Smooth muscle cell of trachea (primary cell): Measurements from ENCODE around the gene ZKSCAN2. TPM values are rescaled to one million over a fixed set of nuclear protein-coding genes. Genes with fewer than 3 reads are reported as not detected.

Experiments used
- total RNA-seq: library from RNA; depleted of rRNA; stranded (reverse); fragments of >200 nt; gene quantifications from 2 replicates; pipeline ENCODE4 v1.2.1, GENCODE V29; 2014

ZKSCAN2 gene
- total RNA-seq, result 3.9 and 4.1 TPM in 2 replicates

DNA sequence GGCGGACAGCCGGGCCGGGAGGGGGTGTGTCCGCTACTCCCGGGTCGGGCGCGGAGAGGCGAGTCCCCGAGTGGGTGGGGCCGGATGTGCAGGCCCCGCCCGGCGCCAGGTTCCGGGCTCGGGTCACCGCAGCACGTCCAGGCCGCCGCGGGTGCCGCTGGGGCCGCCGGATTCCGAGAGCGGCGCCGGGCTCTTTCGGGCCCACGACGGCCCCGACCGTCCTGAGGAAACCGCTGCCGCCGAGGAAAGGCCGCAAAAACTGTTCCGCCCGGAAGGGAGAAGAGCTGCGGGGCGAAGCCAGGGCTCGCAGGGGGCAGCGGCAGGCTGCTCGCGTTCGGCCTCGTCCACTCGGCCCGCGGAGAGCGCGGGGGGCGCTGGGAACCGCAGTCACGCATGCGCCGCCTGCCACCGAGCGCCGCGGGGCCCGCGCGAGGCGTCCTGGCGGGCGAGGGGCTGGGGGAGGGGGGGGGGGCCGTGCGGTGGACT, at the start of gene ZKSCAN2:
Gene ZKSCAN2, minus strand, starts transcription at position 376 of the 486 bp plus-strand sequence. CDS start 718 bp downstream, outside the sequence.

Other genes starting within 250 kb of the ZKSCAN2 start
- gene ARHGAP17, start 242.5 kb downstream of the ZKSCAN2 start, total RNA-seq, result 32.4 and 57.3 TPM in 2 replicates
- gene LCMT1, start 146.1 kb downstream of the ZKSCAN2 start, total RNA-seq, result 37.2 and 53.2 TPM in 2 replicates
- not detected in 2 replicates for gene AQP8, start 40.9 kb downstream of the ZKSCAN2 start, total RNA-seq